SK-N-MC (cell line): ENCODE measurements around the gene ZNF830.

Experiments used
- EZH2 ChIP-seq: fragments of 200-600 bp; sonication (generic); IDR thresholded peaks from one replicate; pipeline ENCODE4 v1.6.1; 2017; ENCODE audit warnings: antibody characterized with exemption
- FOXP2 ChIP-seq: optimal IDR thresholded peaks from 2 replicates; pipeline ENCODE3; 2011; ENCODE audit warnings: mild to moderate bottlenecking, moderate library complexity; ENCODE audit not compliant: insufficient read depth; ENCODE audit errors: extremely low read length, control extremely low read depth
- POLR2AphosphoS5 ChIP-seq: IDR thresholded peaks from 2 replicates; pipeline ENCODE4 v1.6.1; 2012; ENCODE audit warnings: mild to moderate bottlenecking, low read depth, low read length, borderline replicate concordance

GRCh38 chr17:34974179-34974578, 12.8 kb downstream of the ZNF830 start:
- TF ChIP-seq POLR2AphosphoS5 (no peak), EZH2 (no peak), FOXP2 (no peak)
